GM12891 (cell line): ENCODE data around the gene LEP.

Source experiments
- POLR2A ChIP-seq: IDR thresholded peaks from 2 replicates; pipeline ENCODE4 v1.6.1; 2011; ENCODE audit warnings: low read depth, low read length, control low read depth
- SPI1 ChIP-seq: IDR thresholded peaks from 2 replicates; pipeline ENCODE4 v1.6.1; 2011; ENCODE audit warnings: low read depth, low read length, control low read depth
- TAF1 ChIP-seq: IDR thresholded peaks from 2 replicates; pipeline ENCODE4 v1.6.1; 2011; ENCODE audit warnings: low read depth, low read length, control low read depth

- TF ChIP-seq TAF1 (no peak), POLR2A (no peak), SPI1 (no peak)
Measured at GRCh38 chr7:128265156-128265905, 24.3 kb downstream of the LEP start.
